SK-N-SH treated with all-trans-retinoic acid at 6 μM for 48 hours (cell line): Measurements from ENCODE around the gene RNASE11.

Experiments used
- PPARA ChIP-seq: fragments of 250-450 bp; sonication (Bioruptor Pico); IDR thresholded peaks from 2 replicates; pipeline ENCODE4 v1.5.0; 2020; ENCODE audit warnings: mild to moderate bottlenecking, borderline replicate concordance
- ZNF70 ChIP-seq: fragments of 450-650 bp; formaldehyde crosslinking; IDR thresholded peaks from 2 replicates; pipeline ENCODE4 v1.5.0; 2020; ENCODE audit warnings: mild to moderate bottlenecking, moderate library complexity
- TF ChIP-seq, protein P1 (sequence below): fragments of 250-450 bp; sonication (Bioruptor Pico); IDR thresholded peaks from 2 replicates; pipeline ENCODE4 v1.5.1; 2020; ENCODE audit warnings: low read depth, mild to moderate bottlenecking, moderate library complexity

DNA sequence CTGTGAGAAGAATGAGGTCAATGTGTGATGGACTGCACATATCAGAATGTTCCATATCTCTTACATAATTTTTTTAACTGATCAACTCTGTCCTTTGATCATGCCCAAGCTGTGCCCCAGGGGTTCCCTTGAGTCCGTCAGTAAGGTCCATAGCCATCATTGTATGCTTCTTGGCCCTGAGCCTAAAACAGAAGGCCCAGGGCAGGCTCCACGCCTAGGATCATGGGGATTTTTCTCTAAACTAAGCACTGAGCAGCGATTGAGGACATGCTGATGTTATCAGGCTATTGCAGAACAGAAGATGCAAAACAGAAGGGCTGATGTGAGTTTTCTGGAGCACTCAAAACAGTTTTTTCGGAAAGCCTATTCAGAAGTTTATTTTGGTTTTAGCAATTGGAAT is 47.9 kb downstream of the RNASE11 start:
- TF ChIP-seq, protein P1, sequence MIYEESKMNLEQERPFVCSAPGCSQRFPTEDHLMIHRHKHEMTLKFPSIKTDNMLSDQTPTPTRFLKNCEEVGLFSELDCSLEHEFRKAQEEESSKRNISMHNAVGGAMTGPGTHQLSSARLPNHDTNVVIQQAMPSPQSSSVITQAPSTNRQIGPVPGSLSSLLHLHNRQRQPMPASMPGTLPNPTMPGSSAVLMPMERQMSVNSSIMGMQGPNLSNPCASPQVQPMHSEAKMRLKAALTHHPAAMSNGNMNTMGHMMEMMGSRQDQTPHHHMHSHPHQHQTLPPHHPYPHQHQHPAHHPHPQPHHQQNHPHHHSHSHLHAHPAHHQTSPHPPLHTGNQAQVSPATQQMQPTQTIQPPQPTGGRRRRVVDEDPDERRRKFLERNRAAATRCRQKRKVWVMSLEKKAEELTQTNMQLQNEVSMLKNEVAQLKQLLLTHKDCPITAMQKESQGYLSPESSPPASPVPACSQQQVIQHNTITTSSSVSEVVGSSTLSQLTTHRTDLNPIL: no peak
- TF ChIP-seq ZNF70 (CRISPR knock-in tag) (no peak), PPARA (no peak)
